Astrocyte (in vitro differentiated cells and primary cell): ENCODE data around the gene SYNE1.

Experiments
- CTCF ChIP-seq: IDR thresholded peaks from 2 replicates; pipeline ENCODE4 v1.5.1; 2011; ENCODE audit warnings: low read depth, mild to moderate bottlenecking, inconsistent platforms, low read length, moderate library complexity; ENCODE audit not compliant: insufficient read depth
- EZH2 ChIP-seq: IDR thresholded peaks from 2 replicates; pipeline ENCODE4 v1.6.1; 2012; ENCODE audit warnings: mild to moderate bottlenecking, low read length, inconsistent platforms; ENCODE audit not compliant: insufficient read depth

- TF ChIP-seq CTCF, result no peak
- TF ChIP-seq EZH2, result no peak
Measured at GRCh38 chr6:152418551-152418950, 218.6 kb downstream of the SYNE1 start.
